ENCODE results near the gene MAGEB3.

GRCh38 chrX:30217465-30217864 lies 13.0 kb upstream of the MAGEB3 start:
- no peak for TF ChIP-seq GATA3 (IDR thresholded peaks at IDR 0.05; ENCODE audit: low read depth, low read length)
- no peak for TF ChIP-seq GATA2 (IDR thresholded peaks at IDR 0.05; ENCODE audit: low read depth, low read length)

Data from SH-SY5Y (cell line).